Stimulated activated CD4-positive, alpha-beta T cell treated with anti-CD3 and anti-CD28 coated beads, Interleukin-4, amount 100 ng/mL, for 48 hours (primary cell): Measurements from ENCODE around the gene UHRF2.
"Not testable (repeated sequence)": the region's sequence is repeated elsewhere in the genome, so short reads cannot be mapped to it uniquely, and the experiment has no call there.

ENCODE experiments used
- DNase-seq, 2 donors: peaks; one replicate each; pipeline ENCODE4 v3.0.0-alpha.2; 2020; ENCODE audit warnings: low read depth in 2 of 2

Gene UHRF2, protein sequence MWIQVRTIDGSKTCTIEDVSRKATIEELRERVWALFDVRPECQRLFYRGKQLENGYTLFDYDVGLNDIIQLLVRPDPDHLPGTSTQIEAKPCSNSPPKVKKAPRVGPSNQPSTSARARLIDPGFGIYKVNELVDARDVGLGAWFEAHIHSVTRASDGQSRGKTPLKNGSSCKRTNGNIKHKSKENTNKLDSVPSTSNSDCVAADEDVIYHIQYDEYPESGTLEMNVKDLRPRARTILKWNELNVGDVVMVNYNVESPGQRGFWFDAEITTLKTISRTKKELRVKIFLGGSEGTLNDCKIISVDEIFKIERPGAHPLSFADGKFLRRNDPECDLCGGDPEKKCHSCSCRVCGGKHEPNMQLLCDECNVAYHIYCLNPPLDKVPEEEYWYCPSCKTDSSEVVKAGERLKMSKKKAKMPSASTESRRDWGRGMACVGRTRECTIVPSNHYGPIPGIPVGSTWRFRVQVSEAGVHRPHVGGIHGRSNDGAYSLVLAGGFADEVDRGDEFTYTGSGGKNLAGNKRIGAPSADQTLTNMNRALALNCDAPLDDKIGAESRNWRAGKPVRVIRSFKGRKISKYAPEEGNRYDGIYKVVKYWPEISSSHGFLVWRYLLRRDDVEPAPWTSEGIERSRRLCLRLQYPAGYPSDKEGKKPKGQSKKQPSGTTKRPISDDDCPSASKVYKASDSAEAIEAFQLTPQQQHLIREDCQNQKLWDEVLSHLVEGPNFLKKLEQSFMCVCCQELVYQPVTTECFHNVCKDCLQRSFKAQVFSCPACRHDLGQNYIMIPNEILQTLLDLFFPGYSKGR

DNA sequence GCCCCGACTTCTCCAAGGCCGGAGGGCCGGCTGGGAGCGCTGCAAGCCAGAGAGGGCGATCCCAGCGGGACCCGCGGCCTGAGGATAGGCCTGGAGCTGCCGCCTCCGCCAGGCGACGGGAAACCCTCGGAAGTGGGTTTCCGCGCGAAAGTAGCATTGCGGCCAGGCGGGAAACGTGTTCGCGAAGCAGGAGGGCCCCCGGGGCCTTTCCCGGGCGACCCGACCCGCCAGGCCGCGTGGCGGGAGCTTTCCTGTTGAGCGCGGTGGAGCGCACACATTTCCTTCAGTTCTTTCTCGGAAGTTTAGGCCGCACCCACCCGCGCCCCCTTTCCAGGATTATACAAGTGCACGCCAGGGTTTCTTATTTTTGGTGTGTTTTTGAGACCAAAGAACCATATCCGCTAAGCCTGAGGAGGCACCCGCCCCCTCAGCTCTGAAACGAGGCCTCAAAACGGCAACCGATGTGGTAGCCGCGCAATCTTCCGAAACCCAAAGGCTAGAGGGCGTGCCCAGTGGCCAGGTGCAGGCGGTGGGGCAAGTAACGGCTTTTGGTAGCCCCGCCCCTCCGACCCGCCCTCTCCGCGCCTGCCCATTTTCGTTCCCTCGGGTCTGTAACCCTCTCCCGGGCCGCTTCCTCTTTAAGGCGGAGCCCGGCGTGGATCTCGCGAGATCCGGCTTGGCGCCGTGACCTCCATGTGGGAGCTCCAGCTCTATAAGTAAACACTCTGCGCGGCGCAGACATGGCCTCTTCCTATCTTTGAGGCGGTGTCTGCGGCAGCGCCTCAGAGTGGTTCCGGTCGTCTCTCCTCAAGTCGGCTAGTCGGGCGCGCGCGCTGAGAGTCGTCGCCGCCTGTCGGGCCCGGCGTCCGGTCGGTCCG lies at the start of gene UHRF2:
TSS of gene UHRF2 (plus strand) at position 713 of the 878 bp plus-strand sequence. CDS start 292 bp downstream, outside the sequence.
- DNase-seq, result peak; percentile 98 to 100

DNA sequence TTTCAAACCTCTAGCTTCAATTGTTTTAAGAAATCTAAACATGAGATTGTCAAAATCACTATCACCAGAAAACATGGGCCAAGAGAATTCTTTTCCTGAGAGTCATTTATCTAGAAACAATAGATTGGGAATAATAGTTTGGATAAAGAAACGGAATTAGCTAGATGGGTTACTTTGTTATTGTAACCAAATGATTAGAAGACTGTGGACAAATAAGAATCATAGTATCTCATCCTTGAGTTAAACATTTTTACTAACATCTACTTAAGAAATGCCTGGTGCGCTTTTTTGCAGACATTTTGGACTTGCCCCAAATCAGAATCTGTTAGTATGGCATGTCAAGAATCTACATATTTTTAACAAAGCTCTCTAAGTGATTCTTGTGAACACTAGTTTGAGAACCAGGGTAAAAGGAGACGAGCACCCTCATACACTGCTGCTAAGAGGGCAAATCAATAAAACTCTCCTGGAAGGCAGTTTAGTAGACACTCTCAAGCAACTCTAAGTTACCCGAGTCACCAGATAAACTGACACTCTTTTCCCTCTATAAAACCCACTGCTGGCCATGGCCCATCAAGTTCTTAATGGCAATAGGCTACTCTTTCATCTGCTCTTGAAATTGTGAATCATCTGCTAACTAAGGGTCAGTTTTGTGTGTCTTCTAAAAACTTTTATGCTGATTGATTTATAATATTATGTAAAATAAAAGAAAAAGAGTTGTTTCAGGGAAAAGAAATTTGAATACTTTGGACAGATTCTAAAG lies 45.7 kb upstream of the UHRF2 start:
- no peak for DNase-seq

DNA sequence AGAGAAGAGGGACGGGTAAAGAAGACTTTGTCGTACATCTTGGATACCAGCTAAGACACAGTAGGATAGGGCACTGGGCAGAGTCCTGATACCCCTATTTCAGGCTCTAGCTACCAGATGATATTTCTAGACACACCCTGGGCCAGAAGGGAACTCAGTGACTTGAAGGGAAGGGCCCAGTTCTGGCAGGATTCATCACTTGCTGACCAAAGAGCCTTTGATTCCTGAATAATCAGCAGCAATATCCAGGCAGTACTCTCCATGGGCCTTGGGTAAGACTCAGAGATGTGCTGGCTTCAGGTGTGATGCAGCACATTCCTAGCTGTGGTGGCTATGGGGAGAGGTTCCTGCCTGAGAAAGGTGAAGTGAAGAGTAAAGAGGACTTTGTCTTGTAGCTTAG lies 44.2 kb upstream of the UHRF2 start:
- DNase-seq, result no peak

DNA sequence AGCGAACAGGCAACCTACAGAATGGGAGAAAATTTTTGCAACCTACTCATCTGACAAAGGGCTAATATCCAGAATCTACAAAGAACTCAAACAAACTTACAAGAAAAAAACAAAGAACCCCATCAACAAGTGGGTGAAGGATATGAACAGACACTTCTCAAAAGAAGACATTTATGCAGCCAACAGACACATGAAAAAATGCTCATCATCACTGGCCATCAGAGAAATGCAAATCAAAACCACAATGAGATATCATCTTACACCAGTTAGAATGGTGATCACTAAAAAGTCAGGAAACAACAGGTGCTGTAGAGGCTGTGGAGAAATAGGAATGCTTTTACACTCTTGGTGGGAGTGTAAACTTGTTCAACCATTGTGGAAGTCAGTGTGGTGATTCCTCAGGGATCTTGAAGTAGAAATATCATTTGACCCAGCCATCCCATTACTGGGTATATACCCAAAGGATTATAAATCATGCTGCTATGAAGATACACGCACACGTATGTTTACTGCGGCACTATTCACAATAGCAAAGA lies 31.5 kb upstream of the UHRF2 start:
- not testable (repeated sequence) for DNase-seq

- no peak for DNase-seq
Observed at GRCh38 chr9:6382681-6383080, 30.3 kb upstream of the UHRF2 start.

GRCh38 chr9:6383551-6384225 lies 29.3 kb upstream of the UHRF2 start:
- no peak for DNase-seq

DNA sequence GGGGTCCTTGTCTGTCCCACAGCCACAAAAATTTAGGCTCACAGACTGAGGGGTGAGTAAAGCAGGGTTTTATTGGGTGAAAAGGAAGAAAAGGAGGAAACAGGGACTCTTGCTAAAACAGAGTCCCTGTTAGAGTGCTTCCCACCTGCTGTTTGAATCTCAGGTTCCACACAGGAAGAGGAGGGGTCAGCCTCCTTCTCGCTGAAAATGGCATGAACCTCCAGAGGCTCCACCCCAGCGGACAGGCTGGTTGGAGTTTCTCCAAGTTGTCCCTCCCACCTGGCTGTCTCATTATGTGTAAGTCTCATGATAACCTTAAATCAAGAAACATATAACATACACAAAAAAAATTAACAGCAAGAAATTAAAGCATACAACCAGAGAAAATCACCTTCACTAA lies 28.3 kb upstream of the UHRF2 start:
- no peak for DNase-seq

DNA sequence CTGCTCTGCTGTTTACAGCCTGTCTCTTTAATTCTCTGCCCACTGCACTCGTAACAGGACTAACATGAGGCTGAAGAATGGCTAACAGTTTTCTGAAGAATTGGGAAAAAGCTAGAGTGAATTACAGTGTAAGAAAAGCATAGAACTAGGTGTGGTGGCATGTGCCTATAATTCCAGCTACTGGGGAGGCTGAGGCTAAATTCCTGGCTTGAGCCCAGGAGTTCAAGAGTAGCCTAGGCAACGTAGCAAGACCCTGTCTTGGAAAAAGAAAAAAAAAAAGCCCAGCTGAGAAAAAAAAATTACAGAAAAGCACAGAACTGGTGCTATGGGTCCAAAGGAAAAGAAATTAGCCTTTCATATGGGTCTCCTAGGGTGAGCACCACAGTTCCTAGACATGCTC lies 13.9 kb upstream of the UHRF2 start:
- DNase-seq, result no peak

DNA sequence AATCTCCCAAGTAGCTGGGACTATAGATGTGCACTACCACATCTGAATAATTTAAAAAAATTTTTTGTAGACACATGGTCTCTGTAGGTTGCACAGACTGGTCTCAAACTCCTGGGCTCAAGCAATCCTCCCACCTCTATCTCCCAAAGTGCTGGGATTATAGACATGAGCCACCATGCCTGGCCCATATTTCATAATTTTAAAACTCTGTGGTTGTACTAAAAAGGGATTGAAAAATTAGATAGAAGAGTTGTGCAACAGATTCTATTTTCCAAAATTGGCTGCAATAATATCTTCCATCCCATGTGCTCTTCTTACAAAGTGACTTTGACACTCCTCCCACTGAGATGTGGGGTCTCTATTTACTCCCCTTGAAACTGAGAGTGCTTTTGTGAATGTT lies 7.6 kb upstream of the UHRF2 start:
- no peak for DNase-seq

DNA sequence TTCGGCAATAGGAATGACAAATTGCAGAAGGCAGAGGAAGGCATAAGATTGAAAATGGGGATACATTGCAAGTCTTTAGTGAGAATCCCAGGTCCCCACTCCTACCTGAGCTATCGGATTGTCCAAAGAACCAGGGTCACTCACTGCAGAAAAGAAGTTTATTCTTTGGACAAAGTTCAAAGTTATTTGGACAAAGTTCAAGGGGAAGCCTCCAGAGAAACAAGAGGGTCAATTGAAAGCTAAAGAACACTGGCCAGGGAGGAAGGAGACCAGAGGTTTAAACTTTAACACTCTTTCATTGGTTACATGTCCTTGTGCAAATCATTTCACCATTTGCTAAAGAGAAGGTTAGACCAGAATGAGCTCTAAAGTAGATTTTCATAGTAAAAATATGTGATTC lies 5.2 kb upstream of the UHRF2 start:
- no peak for DNase-seq

GRCh38 chr9:6408320-6408719 lies 4.7 kb upstream of the UHRF2 start:
- DNase-seq, result no peak

DNA sequence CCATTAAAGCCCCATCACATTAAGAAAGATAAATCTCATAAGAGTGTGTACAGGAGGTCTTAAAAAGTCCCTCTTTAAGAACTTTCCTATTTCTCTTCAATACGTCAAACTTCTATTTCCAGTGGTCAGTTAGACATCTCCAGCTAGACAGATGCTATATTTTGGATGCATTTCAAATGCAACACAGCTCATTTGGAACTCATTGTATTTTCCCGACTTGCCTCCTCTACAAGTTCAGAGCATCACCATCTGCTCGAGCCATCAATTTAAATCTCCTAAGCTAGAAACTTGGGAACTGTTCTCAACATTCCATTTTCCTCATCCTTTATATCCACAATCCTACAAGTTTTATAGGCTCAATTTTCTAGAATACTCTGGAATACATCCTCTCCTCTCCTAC lies 3.2 kb upstream of the UHRF2 start:
- no peak for DNase-seq

DNA sequence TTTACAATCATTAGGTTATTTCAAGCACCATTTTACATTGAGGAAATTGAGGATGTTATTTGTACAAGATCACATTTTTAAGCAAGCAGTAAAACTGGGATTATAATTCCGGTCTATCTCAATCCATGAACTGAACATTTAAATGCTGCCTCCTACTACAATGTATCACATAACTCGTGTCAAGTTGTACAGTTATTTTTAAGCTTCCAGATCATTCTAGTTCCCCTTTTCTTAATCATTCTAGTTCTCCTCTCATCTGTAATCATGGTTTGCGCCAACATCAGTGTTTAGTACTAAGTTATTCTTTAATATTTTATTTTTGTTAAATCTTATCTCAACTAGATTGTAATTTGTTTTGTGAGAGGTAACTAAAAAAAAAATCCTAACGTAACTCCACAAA lies 2.4 kb upstream of the UHRF2 start:
- DNase-seq, result no peak

- DNase-seq, result peak in 1 of 2 donors; percentile 28
Observed at GRCh38 chr9:6413365-6414246, 607 bp downstream of the UHRF2 start.

DNA sequence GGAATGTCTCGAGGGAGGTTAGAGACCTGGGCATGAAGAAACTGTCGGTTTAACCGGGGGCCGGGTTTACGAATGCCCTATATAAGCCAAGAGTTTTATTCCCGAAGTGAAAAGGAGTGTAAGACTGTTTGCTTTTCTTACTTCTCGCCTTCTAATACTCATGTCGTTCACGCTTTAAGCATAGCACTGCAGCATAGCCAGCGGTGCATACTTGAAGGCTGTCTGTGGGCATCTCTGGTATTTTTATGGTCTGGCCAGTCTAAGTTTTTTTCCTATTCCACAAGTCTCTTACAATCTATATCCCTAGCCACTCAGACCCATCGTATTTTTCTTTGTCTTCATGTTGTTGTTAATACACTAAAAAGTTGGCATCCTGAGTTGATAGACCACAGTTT lies 1.2 kb downstream of the UHRF2 start:
- no peak for DNase-seq

- DNase-seq, result no peak
Observed at GRCh38 chr9:6415266-6415665, 2.3 kb downstream of the UHRF2 start.

DNA sequence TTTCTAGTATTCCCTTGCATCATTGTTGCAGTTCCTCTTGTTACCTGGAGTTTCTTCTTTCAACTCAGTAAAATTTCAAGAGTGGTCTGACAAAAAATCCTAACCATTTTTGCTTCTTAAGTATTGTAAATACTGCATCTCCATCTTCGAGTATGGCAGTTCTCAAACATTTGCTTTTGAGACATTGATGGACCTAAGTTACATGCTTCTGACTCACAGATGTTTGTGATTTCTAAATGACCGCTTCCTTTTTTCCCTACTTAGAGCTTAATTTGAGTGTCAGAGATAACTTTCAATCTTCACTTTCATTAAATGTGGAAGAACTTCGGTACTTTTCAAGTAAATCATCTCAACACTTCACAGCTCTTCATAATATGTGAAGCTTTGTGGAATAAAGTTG lies 4.2 kb downstream of the UHRF2 start:
- no peak for DNase-seq

- no peak for DNase-seq
Observed at GRCh38 chr9:6418764-6419163, 5.8 kb downstream of the UHRF2 start.

- no peak for DNase-seq
Observed at GRCh38 chr9:6424940-6425339, 11.9 kb downstream of the UHRF2 start.
